OCI-M2 (cell line): ENCODE results near the gene TRNT1.

Experiments used
- DNase-seq: peaks from one replicate; lab custom pipeline; 2025; ENCODE audit not compliant: unreplicated experiment; lab: John Stamatoyannopoulos, UW

TRNT1 gene

DNA sequence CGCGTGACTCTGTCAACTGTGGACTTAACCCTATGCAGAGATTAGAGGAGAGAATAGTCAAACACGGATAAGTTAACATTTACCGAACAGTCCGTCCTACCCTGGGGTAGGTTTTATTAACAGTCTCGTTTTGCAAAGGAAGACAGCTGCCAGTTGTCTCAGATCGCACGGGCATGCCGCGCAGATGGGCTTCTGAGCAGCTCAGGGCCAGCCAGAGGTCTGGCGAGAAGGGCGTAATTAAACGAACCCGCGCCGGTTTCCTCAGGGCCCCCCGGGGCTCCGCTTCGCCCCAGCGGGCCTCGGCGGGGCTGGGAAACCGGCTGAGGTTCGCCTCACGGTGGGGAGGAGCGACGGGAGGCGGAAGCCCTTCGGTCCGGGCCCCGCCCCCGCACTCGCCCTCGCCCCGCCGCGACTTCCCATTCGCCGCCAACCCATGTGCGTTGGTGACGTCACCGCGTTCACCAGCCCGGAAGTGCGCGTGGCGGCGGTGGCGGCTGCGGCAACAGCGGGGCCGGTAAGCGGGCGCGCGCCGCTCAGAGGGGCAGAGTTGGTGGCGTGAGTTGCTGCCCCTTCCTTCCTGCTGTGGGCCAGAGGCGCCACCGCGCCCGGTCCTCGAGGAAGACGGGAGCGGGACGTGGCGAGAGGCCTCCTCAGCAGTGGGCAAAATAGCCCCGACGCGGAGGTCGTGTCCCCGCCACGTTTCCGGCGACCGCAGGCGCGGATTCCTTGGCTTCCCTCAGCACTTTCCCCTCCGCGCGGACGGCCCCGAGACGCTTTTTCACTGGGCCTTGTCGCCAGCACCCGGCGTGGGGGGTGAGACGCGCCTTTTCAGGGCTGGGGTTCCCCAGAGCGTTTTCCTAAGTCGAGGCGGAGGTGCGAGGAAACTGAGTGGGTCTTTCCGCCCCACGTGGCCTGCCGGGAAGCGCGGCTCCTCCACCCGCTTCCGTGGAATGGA is at the start of gene TRNT1:
TRNT1 (plus strand) TSS at position 464 of the 955 bp plus-strand sequence. CDS start 2,101 bp downstream, outside the sequence.
- peak; percentile 35 for DNase-seq

DNA sequence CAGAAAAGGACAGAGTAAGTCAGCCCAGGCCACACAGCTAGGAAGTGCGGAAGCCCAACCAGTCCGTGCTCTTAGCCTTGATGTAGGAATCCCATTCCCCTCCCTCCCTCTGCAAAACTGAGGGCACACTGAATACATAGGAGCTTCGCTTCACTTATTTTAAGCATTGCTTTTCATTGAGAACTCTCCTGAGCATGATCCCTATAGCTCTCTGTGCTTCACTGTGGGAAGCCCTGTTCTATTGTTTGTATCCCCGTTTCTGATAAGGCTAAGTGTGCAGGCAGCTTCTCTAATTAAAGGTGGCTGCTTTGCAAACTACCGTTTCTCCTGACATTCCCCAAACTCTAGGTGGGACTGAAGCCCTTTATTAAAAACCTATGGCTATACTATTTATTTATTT is 46.4 kb upstream of the TRNT1 start:
- no peak for DNase-seq

DNA sequence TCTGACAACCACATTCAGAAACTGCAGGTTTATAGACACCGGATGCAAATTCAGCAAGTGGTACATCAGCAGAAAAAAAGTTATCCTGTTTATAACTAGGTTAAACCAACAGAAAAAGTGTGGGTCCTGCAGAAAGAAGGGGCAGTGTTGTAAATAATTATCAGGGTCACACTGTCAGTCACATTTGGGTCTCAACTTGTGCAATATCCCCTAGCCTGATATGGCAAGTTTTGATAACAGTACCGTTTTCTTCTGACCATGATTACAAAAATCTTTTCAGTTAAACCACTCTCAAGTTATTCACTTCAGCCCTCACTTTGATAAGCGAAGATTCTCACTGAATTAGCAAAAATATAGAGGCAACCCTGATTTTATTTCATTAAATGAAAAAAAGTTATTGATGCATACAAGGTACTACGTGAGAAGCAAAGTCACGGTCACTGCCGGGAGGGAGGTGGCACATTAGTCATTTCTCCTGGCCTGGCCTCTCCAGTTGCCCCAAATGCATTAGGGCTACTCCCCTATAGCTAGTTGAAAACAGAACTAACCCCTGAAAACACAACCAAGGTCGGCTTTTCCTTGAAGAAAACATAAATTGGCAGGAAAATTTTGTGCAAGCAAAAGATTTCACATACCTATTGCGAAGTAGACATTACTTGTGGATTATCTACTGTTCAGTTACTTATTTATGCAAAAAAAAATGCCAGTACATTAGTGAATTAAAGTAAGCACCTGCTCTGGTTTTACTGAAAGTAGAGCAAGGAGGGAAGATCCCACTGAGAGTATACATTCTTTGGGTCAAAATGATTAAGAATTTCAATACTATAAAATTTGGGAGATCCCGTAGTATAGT is 45.1 kb upstream of the TRNT1 start:
- DNase-seq, result no peak

DNA sequence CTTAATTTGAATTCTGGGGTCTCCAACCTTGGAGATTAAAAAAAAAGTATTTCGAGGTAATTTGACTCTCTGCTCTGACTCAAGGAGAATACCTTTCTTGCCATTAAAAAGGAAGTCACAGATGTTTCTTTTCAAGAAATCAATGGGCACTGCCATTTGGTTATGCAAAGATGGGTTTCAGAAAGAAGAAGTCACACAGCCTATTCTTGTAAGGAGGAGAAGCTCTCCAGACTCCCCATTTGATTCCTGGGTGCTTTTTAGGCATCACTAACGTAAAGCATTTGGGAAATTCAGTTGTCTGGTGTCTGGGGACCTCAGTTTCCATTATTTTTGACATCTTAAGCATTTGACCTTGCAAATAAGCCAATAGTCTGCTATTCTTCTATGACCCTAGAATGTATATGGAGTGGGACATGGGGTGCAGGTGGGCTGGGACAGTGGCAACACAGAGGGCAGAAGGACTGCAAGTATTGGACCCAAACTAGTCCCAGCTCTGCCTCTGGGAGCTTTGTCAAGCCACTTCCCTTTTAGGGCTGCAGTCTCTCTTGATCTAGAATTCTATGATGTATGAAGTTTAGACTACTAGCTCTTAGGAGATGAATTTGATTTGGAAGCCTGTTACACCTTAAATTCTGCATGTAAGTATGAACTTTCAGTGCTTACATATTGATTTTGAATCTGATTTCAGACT is 44.4 kb upstream of the TRNT1 start:
- no peak for DNase-seq

DNA sequence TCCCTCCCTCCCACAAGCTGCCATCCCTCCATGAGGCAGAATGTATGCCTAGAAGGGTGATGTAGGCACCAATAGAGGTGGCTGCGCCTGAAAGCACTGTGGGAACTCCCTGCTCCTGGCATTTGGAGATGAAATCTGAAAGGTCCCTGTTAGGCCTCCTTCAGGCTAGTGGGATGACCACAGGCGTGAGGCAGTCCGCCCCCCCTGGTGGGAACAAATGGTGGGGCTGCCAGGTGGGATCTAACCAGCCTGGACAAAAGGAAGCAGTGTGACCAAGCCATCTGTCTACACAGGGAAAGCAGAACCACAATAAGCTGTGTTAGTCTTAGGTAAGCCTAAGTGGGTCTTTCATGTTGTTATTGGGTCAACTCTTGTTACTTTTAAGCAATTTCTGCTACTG is 41.9 kb upstream of the TRNT1 start:
- DNase-seq, result no peak

DNA sequence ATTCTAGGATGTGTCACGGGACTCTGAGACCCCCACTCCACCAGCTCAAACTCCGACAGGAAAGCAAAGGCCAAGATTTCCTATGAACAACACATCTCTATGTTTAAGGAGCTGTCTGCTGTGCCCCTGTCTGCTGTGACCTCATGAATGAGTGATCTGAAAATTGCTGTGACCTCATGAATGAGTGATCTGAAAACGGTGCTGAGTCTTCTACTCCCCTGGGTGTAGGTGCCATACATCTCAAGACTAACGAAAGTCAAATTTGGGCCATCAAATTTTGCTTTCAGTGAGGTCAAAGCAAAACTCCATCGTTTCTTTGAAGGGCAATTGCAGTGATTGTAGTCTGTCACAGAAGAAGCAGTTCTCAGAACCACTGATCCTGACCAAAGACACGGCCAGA is 41.0 kb upstream of the TRNT1 start:
- DNase-seq, result no peak

DNA sequence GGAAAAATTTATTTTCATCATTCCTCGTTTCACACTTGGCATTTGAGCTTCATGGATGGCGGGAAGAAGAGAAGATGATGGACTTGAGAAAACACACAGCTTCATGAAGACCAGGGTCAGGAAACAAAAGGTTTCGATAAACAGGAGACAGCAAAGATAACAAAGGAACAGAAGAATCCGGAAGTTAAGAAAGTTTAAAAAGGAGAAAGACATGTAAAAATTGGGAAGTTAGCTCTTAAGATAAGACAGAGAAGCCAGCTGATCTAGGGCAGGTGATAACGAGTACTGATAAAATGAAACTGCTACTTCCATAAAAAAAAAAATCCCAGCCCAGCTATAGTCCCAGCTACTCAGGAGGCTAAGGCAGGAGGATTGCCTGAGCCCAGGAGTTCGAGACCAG is 40.5 kb upstream of the TRNT1 start:
- DNase-seq, result no peak

DNA sequence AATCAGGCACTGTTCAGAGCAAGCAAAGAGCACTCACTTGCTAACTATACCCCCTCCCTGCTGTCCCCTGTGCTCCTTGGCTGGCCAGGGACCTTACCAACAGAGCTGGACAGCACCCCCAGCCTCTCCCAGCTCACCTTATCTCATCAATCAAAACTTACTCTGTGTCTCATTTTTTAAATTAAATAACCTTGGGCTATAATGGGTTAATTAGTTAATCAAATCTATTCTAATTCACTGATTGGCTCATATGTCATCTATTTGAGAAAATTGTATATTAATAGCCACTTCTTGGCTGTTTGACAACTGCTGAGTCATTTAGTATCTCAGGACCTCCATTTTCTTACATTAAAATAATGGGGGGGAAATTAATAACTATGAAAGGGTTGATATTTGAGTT is 39.5 kb upstream of the TRNT1 start:
- no peak for DNase-seq

DNA sequence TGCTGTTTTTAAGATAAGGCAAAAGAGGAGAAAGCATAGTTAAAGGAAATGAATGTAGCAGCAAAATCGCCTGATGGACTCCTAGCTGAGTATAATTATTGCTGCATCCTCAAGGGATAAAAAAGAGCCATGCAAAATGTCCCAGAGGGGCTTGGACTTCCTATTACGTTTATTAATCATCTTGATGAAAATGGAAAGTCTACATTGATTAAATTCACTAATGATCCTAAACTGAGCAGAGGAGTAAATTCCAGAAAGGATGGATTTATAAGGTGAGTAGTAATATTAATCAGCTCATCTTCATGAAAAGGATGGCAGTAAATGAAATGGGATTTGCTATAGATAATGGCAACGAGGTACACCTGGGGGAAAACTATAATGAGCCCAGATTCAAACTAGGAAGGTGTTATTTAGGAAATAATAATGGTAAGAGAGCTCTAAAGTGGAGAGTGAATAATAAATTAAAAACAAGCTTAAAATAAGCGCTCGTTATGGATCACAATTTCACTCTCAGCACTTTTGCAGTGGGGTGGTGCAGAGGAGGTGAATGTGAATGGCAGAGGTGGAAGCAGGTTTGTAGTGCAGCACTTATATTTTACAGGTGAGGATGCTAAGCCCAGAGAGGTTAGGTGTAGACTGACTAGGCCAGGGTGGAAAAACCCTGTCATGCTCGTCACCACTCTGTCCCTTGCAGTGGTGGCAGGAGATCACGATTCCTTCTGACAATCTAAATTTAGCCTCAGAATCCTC is 38.8 kb upstream of the TRNT1 start:
- DNase-seq, result no peak

DNA sequence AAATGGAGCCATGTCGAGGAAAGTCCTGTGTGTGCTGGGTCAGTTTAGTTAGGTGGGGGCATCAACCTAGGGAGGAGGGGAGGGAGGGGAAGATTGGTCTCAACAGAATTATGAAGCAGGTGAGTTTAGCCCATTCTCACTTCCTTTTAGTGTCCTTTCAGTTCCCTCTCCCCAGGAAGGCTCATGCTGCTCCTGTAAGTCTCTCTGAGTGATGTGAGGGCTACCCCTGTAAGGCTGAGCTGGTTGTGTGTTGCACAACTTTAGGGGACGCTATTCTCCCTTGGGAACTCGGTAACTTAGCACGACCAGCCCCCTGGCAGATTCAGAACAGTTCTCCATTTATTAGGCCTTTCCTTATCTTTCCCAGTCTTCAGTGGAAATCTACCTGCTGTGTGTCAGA is 37.7 kb upstream of the TRNT1 start:
- DNase-seq, result no peak

DNA sequence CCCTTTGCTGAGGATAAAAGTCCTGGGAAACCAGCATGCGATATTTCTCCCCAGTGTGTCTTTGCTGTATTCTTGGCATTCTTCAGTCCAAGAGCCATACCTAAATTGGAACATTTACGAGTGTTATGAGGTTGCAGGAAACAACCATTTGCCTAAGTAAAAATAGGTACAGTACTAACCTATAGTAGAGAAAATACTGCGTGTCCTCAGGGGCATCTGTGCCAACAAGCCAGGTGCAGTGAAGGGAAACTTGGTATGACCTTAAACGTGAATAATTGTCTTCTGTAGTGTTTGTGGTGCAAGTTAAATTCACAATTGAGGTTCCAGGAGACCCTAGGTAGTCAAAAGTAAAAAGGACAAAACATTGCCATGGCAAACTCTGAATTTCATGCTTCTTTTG is 28.8 kb upstream of the TRNT1 start:
- no peak for DNase-seq

DNA sequence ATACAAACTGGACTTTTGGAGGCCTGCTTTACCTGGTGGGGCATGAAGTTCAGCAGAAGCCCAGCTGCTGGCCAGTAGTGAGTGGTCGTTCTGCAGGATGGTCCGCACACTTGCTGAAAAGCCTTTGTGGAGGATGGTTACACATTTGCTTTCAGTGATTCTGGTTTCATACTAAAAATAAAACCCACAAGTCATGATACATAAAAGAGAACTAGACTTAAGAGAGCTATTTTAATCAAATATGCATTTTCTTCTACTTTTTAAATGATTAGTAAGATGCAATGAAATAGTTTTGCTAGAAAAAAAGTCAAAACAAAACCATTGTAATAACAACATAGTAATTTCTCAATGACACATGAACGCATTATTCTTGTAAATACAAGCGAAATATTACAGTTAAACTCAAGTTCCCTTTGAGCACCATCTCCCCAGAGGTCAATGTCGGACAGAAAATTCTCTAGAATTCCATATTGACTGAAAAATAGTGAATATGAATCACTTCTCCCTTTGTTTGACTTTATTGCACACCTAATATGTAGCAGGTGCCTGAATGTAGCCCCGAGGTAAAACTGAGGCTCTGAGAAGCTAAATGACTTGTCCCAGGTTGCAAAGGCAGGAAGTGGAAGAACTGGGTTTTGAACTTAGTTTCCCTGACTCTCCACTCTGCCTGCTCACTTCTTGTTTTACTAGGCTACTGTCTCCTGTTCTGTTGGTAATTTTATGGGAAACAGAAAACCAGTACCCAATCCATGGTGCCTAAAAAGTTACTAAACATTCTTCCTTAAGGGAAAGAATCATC is 24.9 kb upstream of the TRNT1 start:
- no peak for DNase-seq

DNA sequence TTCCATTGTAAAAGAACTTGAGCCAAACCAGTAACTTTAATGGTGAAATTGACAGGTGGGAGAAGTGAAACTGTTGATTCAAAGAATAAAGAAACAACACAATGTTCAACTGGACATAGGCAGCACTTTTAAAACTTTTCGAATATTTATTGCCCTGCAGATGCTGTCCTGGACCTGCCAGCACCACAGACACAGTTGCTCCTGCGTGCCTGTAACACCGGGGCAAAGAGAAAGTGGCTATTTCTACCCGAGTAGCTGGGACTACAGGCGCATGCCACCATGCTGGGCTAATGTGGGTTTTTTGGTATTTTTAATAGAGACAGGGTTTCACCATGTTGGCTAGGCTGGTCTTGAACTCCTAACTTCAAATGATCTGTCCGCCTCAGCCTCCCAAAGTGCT is 24.0 kb upstream of the TRNT1 start:
- DNase-seq, result no peak

DNA sequence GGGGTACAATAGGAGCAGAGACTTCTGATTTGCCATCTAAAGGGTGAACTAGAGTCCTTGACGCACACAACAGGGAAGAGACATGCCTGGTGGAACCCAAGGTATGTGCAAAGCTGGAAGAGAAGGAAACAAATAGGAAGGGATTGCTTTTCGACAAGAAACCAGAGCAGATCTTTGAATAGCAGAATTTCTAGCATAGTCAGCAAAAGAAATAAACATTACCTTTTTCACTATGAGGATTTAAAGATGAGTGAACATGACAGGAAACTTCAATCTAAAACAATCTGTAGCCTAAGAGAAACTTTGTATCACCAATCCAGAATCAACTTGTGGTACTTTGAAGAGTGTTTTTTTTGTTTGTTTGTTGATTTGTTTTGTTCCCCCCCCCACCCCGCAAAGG is 21.5 kb upstream of the TRNT1 start:
- DNase-seq, result no peak

DNA sequence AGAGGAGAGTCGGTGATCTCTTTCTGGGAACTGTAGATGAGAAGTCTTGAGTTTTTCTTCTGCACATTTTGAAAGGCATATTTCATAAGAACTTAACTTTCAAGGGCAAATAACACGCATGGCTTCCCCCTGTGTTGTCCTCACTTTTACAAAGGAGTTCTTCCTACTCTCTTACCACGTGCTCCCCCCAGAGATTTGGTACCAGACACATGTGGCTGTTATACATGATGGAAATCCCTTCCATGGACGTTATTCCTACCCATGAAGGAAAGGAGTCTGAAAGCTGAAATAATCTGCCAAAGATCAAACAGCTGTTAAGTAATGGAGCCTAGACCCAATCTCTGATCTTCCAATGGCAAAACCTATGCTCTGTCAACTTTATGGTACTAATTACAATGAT is 20.9 kb upstream of the TRNT1 start:
- DNase-seq, result no peak

DNA sequence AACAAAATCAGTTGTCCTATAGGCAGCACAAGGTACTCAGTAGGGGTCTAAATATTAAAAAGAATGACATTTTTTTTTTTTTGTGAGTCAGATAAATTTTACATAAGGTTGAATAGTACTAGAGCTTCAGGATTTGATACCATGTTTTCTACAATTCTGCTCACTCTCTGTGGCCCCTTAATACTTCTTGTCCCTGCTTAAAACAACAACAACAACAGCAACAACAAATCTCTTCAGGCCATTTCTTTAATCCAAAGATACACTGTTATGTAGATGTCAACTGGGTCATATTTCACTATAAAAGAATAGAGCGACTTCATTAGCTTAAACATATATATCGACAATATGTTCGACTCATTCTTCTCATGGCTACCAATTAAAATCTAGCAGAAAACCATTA is 19.6 kb upstream of the TRNT1 start:
- DNase-seq, result no peak

DNA sequence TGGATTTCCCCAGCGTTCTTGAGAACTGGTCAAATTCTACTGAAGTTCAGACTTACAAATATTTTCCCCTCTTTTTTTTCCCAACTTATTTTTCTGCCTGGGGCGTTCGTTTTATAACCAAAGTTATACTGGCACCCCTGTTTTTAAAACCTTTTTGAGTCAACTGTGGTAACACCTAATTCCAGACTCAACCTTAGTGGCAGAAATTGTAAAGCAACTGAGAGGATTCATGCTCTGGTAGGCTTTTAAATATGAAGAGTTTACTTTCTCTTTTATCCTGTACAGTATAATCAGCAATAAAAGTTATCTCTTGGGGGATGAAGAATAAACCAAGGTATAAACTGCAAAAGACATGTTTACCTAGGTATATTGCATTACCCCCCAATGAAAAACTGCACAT is 18.9 kb upstream of the TRNT1 start:
- DNase-seq, result no peak

DNA sequence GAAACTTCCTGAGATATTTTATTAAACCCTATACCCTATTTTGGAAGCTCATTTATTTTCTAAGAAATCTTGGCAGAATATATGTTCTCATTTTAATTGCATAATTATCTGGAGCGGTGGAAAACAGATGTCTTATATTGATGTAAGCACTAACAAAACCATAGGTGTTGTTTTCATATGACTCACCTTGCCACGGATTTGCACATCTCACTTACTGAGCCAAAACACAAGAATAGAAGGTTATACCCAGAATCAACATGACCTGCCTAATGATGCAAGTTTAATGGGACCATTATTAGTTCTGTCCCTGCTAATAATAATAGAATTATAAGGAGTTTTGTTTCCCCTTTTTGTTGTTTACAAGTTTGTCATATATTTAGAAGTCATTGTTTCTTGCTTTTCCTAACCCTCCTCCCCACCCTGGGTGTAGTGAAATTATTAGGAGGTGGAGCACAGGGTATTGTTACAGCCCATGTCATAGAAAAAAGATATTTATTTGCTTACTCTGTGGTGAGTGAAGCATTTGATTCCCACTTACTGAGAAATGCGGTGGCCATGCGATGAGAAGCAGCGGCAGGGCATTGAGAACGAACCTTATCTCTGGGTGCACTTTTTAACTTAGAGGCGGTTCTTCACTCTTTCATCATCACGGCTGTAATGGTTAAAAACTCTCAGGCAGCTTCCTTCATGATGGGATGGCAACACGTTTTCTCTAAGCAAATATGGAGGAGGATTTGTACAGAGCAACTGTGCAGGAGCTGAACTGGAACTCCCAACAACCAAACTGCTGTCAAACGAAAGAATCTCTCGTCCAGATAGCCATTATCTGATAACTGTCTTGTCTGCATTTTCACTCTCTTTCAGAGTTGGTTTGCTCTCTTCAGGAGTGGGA is 17.1 kb upstream of the TRNT1 start:
- no peak for DNase-seq

DNA sequence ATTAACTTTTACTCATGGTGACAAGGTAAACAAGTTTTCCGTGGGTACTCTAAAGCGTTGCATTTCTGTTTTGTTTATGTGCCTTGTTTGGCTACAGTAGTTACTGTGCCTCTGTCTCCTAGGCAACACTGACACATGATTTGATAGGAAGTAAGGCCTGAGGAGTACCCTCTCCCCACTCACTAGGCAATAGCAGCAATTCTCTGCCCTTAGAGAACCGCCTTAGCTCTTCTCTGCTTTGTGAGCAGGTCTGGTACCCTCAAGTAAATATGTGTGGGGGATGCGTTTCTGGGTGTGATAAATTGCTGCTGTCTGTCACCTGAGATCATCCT is 16.5 kb upstream of the TRNT1 start, which contains the start of gene IL5RA:
IL5RA (minus strand) TSS at position 76 of the 332 bp plus-strand sequence. CDS start 5,390 bp downstream, outside the sequence.
- no peak for DNase-seq
